ENCODE measurements around the gene URI1. TPM values are rescaled to one million over a fixed set of nuclear protein-coding genes. Genes with fewer than 3 reads are reported as not detected.

URI1 gene
- total and polyA plus RNA-seq, 3 donors from 2014 or later, result 71.4 to 105 (median 104) TPM

DNA sequence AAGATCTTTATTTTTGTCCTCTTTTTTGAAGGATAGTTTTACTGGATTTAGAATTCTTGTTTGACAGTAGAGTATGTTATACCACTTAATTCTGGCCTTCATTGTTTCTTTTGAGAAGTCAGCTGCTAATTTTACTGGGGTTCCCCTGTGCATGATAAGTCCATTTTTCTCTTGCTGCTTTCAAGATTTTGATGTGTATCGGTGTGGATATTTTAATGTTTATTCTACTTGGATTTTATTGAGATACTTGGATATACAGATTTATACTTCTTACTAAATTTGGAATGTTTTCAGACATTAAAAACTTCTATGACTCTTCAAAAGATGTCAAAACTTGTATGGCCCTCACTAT lies 86.9 kb downstream of the URI1 start:
- WGBS, 2 donors, result 92 to 98% methylated on average over 1 of the region's 1 CpG
- DNase-seq, result no peak

DNA sequence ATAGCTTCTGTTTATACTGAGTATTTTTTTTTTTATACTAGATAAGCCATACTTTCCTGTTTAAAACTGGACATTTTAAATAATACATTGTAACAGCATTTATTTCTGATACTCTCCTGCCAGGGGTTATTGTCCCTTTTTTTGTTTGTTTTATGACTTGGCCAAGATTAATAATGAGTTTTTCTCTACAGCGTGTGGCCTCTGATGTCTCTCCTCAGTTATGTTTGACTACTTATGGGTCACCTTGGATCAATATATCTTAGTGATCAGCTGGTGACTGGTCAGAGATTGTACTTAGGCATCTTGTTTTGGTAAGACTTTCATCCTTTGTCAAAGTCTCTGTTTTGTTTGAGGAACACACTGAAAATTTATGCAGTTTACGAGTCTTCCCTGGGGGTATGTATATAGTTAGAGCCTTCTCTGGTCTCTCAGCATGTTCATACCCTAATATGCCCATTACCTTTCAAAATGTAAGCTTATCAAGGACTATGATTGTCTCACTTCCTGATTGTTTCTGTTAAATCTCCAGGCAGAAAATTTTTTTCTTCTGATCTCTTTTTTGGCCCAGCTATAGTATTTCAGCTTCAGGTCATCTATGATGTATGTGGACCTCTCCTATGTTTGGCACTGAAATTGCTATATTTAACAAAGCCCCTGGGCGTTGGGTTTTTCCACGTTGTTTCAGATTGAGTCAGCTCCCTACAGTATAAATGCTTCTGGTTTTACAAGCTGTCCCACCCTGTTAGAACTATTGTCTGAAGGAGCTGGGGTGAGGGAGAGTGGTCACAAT lies 87.9 kb downstream of the URI1 start:
- TF ChIP-seq, protein P1, sequence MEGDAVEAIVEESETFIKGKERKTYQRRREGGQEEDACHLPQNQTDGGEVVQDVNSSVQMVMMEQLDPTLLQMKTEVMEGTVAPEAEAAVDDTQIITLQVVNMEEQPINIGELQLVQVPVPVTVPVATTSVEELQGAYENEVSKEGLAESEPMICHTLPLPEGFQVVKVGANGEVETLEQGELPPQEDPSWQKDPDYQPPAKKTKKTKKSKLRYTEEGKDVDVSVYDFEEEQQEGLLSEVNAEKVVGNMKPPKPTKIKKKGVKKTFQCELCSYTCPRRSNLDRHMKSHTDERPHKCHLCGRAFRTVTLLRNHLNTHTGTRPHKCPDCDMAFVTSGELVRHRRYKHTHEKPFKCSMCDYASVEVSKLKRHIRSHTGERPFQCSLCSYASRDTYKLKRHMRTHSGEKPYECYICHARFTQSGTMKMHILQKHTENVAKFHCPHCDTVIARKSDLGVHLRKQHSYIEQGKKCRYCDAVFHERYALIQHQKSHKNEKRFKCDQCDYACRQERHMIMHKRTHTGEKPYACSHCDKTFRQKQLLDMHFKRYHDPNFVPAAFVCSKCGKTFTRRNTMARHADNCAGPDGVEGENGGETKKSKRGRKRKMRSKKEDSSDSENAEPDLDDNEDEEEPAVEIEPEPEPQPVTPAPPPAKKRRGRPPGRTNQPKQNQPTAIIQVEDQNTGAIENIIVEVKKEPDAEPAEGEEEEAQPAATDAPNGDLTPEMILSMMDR (IDR thresholded peaks at IDR 0.05), result no peak
- TF ChIP-seq POLR2A (IDR thresholded peaks at IDR 0.05), result no peak
- Histone ChIP-seq H3K27me3 (no peaks in the 10 kb centered on the region), H3K4me3 (no peak overlapping the region), H3K27ac (no peak overlapping the region), H3K9me3 (no peaks in the 10 kb centered on the region), H3K4me1 (no peaks in the 10 kb centered on the region), H3K36me3 (ENCODE audit: low read depth, missing control alignments) (no peaks in the 10 kb centered on the region)
- no peak for DNase-seq
- 81 to 89% methylated on average over 4 of the region's 4 CpGs for WGBS, 2 donors
- intact Hi-C loops (cut with DNase I; ENCODE audit: low total_unique reads), result no loop called here

More for the DNA sequence above, 86.9 kb downstream of the URI1 start:
- TF ChIP-seq POLR2A (IDR thresholded peaks at IDR 0.05), result no peak
- TF ChIP-seq, protein P1 (IDR thresholded peaks at IDR 0.05), result no peak
- intact Hi-C loops (cut with DNase I; ENCODE audit: low total_unique reads), result no loop called here
- H3K4me1 ChIP-seq, result no peaks in the 10 kb centered on the region
- no peaks in the 10 kb centered on the region for H3K36me3 ChIP-seq (ENCODE audit: low read depth, missing control alignments)
- no peak overlapping the region for H3K4me3 ChIP-seq
- H3K27ac ChIP-seq, result no peak overlapping the region
- H3K27me3 ChIP-seq, result no peaks in the 10 kb centered on the region
- no peaks in the 10 kb centered on the region for H3K9me3 ChIP-seq

DNA sequence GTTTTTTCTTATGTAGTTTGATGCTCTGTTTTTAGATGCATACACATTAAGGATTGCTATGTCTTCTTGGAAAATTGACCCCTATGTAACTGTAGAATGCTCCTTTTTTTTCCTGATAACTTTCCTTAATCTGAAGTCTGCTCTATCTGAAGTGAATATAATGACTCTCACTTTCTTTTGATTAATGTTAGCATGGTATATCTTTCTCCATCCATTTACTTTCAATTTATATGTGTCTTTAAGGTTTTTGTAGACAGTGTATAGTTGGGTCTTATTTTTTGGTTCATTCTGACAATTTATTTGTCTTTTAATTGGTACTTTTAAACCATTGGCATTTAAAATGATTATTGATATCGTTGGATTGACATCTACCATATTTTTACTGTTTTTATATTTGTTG lies 92.3 kb downstream of the URI1 start:
- Histone ChIP-seq H3K27me3 (no peaks in the 10 kb centered on the region), H3K4me3 (no peak overlapping the region), H3K4me1 (no peaks in the 10 kb centered on the region), H3K36me3 (ENCODE audit: low read depth, missing control alignments) (no peaks in the 10 kb centered on the region), H3K9me3 (no peaks in the 10 kb centered on the region), H3K27ac (no peak overlapping the region)
- 95 to 96% methylated on average over 1 of the region's 1 CpG for WGBS, 2 donors
- no peak for TF ChIP-seq POLR2A (IDR thresholded peaks at IDR 0.05)
- TF ChIP-seq, protein P1 (IDR thresholded peaks at IDR 0.05), result no peak
- intact Hi-C loops (cut with DNase I; ENCODE audit: low total_unique reads), result no loop called here
- DNase-seq, result no peak

DNA sequence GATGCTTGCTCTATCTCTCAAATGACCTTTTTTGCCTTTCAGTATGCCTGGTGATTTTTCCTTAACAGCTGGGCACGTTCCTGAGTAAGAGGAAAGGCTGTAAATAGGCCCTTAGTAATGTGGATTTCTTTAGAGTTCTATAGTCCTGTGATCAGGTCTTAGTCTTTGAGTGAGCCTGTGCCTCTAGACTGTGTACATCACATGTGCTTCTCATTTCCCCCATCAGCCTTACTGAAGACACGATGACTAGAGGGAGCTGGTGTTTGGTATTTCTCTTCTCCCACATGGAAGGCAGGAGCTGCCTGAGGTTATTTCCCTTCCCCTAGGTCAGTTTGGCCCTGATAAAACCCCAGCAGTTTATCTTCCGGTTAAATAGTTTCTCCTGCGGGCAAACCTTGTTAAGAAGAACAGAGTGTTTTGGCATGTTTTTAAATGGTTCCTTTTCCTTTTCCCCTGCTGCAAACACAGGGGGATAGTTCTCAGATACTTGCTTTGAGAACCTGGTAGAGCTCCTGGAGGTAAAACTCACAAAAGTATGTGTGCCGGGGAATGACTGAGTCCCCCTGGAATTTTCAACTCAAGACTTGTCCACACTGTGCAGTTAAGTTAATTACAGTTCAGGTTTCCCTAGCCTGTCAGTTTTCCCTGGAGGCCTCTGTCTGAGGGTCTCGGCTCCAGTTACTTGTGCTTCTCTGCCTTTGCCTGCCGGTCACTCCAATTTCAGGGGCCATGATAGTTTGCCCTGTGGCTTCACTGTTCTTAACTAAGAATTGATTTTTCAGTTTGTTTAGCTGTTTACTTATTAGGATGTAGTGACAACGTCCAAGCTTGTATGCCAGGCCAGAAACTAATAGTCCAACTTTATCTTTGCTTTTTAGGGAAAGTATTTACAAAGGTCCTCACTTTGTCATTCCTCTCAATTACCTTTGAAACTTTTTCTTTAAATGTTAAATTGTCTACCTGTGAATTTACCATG lies 94.4 kb downstream of the URI1 start:
- no peaks in the 10 kb centered on the region for H3K4me1 ChIP-seq
- H3K4me3 ChIP-seq, result no peak overlapping the region
- no peak for DNase-seq
- H3K27me3 ChIP-seq, result no peaks in the 10 kb centered on the region
- no peaks in the 10 kb centered on the region for H3K9me3 ChIP-seq
- WGBS, 2 donors, result 71 to 72% methylated on average over 8 of the region's 8 CpGs
- intact Hi-C loops (cut with DNase I; ENCODE audit: low total_unique reads), result no loop called here
- H3K27ac ChIP-seq, result no peak overlapping the region
- H3K36me3 ChIP-seq (ENCODE audit: low read depth, missing control alignments), result no peaks in the 10 kb centered on the region
- TF ChIP-seq, protein P1 (IDR thresholded peaks at IDR 0.05), result no peak
- no peak for TF ChIP-seq POLR2A (IDR thresholded peaks at IDR 0.05)
